H9 (cell line): Measurements from ENCODE around the gene CCDC40. TPM values are rescaled to one million over a fixed set of nuclear protein-coding genes. Genes with fewer than 3 reads are reported as not detected.

Experiments
- DNase-seq: peaks from one replicate; pipeline ENCODE4 v3.0.0-alpha.2; 2017
- H2AFZ ChIP-seq: one replicate; pipeline ENCODE4 v1.6.1; 2013; ENCODE audit warnings: mild to moderate bottlenecking, low read length, control low read depth, moderate library complexity
- H2AK5ac ChIP-seq: 2 replicates; pipeline ENCODE4 v1.6.1; 2013; ENCODE audit warnings: low read length, control low read depth, mixed read lengths; ENCODE audit not compliant: insufficient read length
- H2BK120ac ChIP-seq: one replicate; pipeline ENCODE4 v1.6.1; 2013; ENCODE audit warnings: low read depth, mild to moderate bottlenecking, low read length, control low read depth, inconsistent platforms; ENCODE audit not compliant: poor library complexity, severe bottlenecking
- H2BK12ac ChIP-seq: 2 replicates; pipeline ENCODE4 v1.6.1; 2013; ENCODE audit warnings: low read length, control low read depth, mixed read lengths, low read depth; ENCODE audit not compliant: insufficient read length
- H2BK15ac ChIP-seq: 2 replicates; pipeline ENCODE4 v1.6.1; 2013; ENCODE audit warnings: low read depth, low read length, control low read depth
- H2BK20ac ChIP-seq: one replicate; pipeline ENCODE4 v1.6.1; 2013; ENCODE audit warnings: low read depth, mild to moderate bottlenecking, low read length, control low read depth, inconsistent platforms; ENCODE audit not compliant: poor library complexity, severe bottlenecking
- H2BK5ac ChIP-seq: 2 replicates; pipeline ENCODE4 v1.6.1; 2013; ENCODE audit warnings: low read length, control low read depth, mixed read lengths; ENCODE audit not compliant: insufficient read length
- H3K14ac ChIP-seq: 2 replicates; pipeline ENCODE4 v1.6.1; 2013; ENCODE audit warnings: low read length, control low read depth; ENCODE audit not compliant: insufficient read depth
- H3K18ac ChIP-seq: 2 replicates; pipeline ENCODE4 v1.6.1; 2013; ENCODE audit warnings: low read depth, mild to moderate bottlenecking, mixed read lengths, low read length, control low read depth; ENCODE audit not compliant: insufficient read length
- H3K23ac ChIP-seq: 2 replicates; pipeline ENCODE4 v1.6.1; 2013; ENCODE audit warnings: low read length, control low read depth, mixed read lengths, low read depth; ENCODE audit not compliant: insufficient read length
- H3K23me2 ChIP-seq: 2 replicates; pipeline ENCODE4 v1.6.1; 2013; ENCODE audit warnings: low read depth, mild to moderate bottlenecking, mixed read lengths, low read length, control low read depth; ENCODE audit not compliant: insufficient read length, poor library complexity, severe bottlenecking
- H3K27ac ChIP-seq: 2 replicates; pipeline ENCODE4 v1.5.1; 2013; ENCODE audit warnings: low read length, control low read depth, mixed read lengths, low read depth; ENCODE audit not compliant: insufficient read length
- H3K27me3 ChIP-seq: 2 replicates; pipeline ENCODE4 v1.6.1; 2013; ENCODE audit warnings: low read length, control low read depth, inconsistent platforms; ENCODE audit not compliant: insufficient read depth
- H3K4ac ChIP-seq: 2 replicates; pipeline ENCODE4 v1.6.1; 2013; ENCODE audit warnings: low read depth, mild to moderate bottlenecking, control low read depth, inconsistent platforms, low read length, moderate library complexity
- H3K4me1 ChIP-seq: 2 replicates; pipeline ENCODE4 v1.6.1; 2013; ENCODE audit warnings: low read length, control low read depth, inconsistent platforms; ENCODE audit not compliant: insufficient read depth
- H3K4me2 ChIP-seq: 2 replicates; pipeline ENCODE4 v1.6.1; 2013; ENCODE audit warnings: low read length, control low read depth, mixed read lengths; ENCODE audit not compliant: insufficient read length, insufficient read depth
- H3K56ac ChIP-seq: 2 replicates; pipeline ENCODE4 v1.6.1; 2013; ENCODE audit warnings: low read depth, mild to moderate bottlenecking, mixed read lengths, low read length, control low read depth; ENCODE audit not compliant: insufficient read length
- H3K79me1 ChIP-seq: 2 replicates; pipeline ENCODE4 v1.6.1; 2013; ENCODE audit warnings: low read depth, mild to moderate bottlenecking, moderate library complexity, low read length, control low read depth, inconsistent platforms; ENCODE audit not compliant: insufficient read depth, poor library complexity, severe bottlenecking
- H3K79me2 ChIP-seq: 2 replicates; pipeline ENCODE4 v1.6.1; 2013; ENCODE audit warnings: low read length, control low read depth, inconsistent platforms; ENCODE audit not compliant: insufficient read depth
- H3K9ac ChIP-seq: 2 replicates; pipeline ENCODE4 v1.6.1; 2013; ENCODE audit warnings: low read length, control low read depth, mixed read lengths; ENCODE audit not compliant: insufficient read length; ENCODE audit errors: extremely low read depth
- H3K9me3 ChIP-seq: one replicate; pipeline ENCODE4 v1.6.1; 2013; ENCODE audit warnings: low read depth, low read length, inconsistent platforms; ENCODE audit not compliant: control insufficient read depth
- H3T11ph ChIP-seq: one replicate; pipeline ENCODE4 v1.6.1; 2013; ENCODE audit warnings: mild to moderate bottlenecking, low read length, control low read depth, inconsistent platforms
- H4K20me1 ChIP-seq: one replicate; pipeline ENCODE4 v1.6.1; 2013; ENCODE audit not compliant: control insufficient read depth, insufficient read length, insufficient read depth
- H4K5ac ChIP-seq: 2 replicates; pipeline ENCODE4 v1.6.1; 2013; ENCODE audit warnings: low read depth, mild to moderate bottlenecking, mixed read lengths, low read length, control low read depth; ENCODE audit not compliant: insufficient read length
- H4K8ac ChIP-seq: replicated peaks from 2 replicates; pipeline ENCODE4 v1.6.1; 2013; ENCODE audit warnings: low read length, control low read depth, mixed read lengths, low read depth; ENCODE audit not compliant: insufficient read length
- H4K91ac ChIP-seq: 2 replicates; pipeline ENCODE4 v1.6.1; 2013; ENCODE audit warnings: low read depth, mild to moderate bottlenecking, moderate library complexity, mixed read lengths, low read length, control low read depth; ENCODE audit not compliant: insufficient read length
- H3K27ac Mint-ChIP-seq, 3 experiments: 2 replicates in 2 of 3; 3 replicates in 1 of 3; pipeline ENCODE4 v1.8.0; 2020 to 2021; ENCODE audit warnings: mixed read lengths in 3 of 3, mild to moderate bottlenecking in 1 of 3, moderate library complexity in 1 of 3
- H3K27me3 Mint-ChIP-seq: 2 replicates; pipeline ENCODE4 v1.8.0; 2021; ENCODE audit warnings: low read depth, mild to moderate bottlenecking, moderate library complexity, mixed read lengths
- H3K36me3 Mint-ChIP-seq, 3 experiments: 2 replicates in 2 of 3; 3 replicates in 1 of 3; pipeline ENCODE4 v1.8.0; 2020 to 2021; ENCODE audit warnings: low read depth in 3 of 3, mixed read lengths in 3 of 3; ENCODE audit not compliant: insufficient read depth in 1 of 3
- H3K4me1 Mint-ChIP-seq, 2 experiments: 2 replicates each; pipeline ENCODE4 v1.8.0; 2020; ENCODE audit warnings: mixed read lengths in 2 of 2
- H3K4me3 Mint-ChIP-seq, 2 experiments: 2 replicates in 1 of 2; 3 replicates in 1 of 2; pipeline ENCODE4 v1.8.0; 2020 to 2021; ENCODE audit warnings: mild to moderate bottlenecking in 2 of 2, mixed read lengths in 2 of 2, moderate library complexity in 1 of 2
- H3K9me3 Mint-ChIP-seq, 2 experiments: 2 replicates in 1 of 2; 3 replicates in 1 of 2; pipeline ENCODE4 v1.8.0; 2020; ENCODE audit warnings: mild to moderate bottlenecking in 2 of 2, mixed read lengths in 2 of 2, moderate library complexity in 1 of 2
- WGBS: extraction: QIAGEN DNeasy Blood & Tissue Kit; methylation state at CpG from one replicate; pipeline ENCODE4 v1.1.7; 2013; ENCODE audit warnings: missing lambda C conversion rate, low lambda C conversion rate, mixed read lengths; ENCODE audit not compliant: insufficient read length; ENCODE audit errors: extremely low coverage; 5-methylcytosine and 5-hydroxymethylcytosine counted together
- total RNA-seq: library from RNA; stranded (reverse); gene quantifications from 2 replicates; pipeline ENCODE4 v1.2.1, GENCODE V29; 2021
- TF ChIP-seq, protein P1 (sequence below): fragments of 200-600 bp; sonication (generic); conservative IDR thresholded peaks from 3 replicates; pipeline ENCODE4 v1.8.0; 2021; ENCODE audit warnings: antibody characterized with exemption, mild to moderate bottlenecking

CCDC40 gene
- total RNA-seq, 1 experiment from 2014 or later, result 8.9 TPM

DNA sequence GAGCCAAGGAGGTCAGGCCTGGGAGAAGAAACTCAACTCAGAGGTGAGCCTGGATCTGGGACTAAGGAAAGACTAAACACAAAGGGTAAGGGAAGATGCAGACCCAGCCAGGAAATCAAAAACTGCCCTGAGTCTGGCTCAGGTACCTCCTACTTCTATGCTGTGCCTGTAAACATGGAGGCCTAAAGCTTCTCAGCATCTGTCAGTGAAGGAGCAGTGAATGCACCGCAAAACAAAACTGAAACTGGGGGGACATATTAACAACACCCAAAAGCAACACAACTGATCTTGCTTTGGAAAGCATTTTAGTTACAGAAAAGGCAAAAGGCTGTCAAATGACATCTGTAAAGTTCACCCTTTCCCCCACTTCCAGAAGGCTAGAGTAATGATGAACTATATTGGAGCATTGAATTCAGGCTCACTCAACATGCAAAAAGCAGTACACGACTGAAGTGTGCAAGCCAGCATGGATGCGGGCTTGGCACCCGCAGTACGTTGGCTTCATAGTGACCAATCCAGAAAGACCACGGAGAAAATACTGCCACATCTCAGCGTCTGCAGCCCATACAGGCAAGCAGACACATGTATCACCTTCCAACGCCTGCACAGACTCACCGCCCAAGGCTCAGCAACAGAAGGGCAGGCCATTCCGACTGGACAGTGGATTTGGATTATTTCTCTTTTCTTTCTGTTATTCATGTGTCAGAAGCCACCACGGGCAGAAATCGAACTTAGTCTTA is 4.6 kb upstream of the CCDC40 start:
- Mint-ChIP-seq H3K4me3 (no peak overlapping the region), H3K27ac (peak overlapping the region in 1 of 3 experiments; percentile 31; a peak in 1 of 7 replicates), H3K27me3 (no peaks in the 10 kb centered on the region), H3K9me3 (peaks cover 0 to 2% of the 10 kb centered on the region in 2 experiments; a peak in 1 of 5 replicates), H3K4me1 (peaks cover 41 to 42% of the 10 kb centered on the region in 2 experiments), H3K36me3 (peaks cover 3 to 9% (median 7%) of the 10 kb centered on the region in 3 experiments; a peak in 5 of 7 replicates)
- no peak overlapping the region for H3K23ac ChIP-seq
- no peak overlapping the region for H3K4ac ChIP-seq
- no peak overlapping the region for H2BK120ac ChIP-seq
- peaks cover 2% of the 10 kb centered on the region for H4K20me1 ChIP-seq
- peaks cover 7% of the 10 kb centered on the region for H3K79me1 ChIP-seq
- TF ChIP-seq, protein P1, sequence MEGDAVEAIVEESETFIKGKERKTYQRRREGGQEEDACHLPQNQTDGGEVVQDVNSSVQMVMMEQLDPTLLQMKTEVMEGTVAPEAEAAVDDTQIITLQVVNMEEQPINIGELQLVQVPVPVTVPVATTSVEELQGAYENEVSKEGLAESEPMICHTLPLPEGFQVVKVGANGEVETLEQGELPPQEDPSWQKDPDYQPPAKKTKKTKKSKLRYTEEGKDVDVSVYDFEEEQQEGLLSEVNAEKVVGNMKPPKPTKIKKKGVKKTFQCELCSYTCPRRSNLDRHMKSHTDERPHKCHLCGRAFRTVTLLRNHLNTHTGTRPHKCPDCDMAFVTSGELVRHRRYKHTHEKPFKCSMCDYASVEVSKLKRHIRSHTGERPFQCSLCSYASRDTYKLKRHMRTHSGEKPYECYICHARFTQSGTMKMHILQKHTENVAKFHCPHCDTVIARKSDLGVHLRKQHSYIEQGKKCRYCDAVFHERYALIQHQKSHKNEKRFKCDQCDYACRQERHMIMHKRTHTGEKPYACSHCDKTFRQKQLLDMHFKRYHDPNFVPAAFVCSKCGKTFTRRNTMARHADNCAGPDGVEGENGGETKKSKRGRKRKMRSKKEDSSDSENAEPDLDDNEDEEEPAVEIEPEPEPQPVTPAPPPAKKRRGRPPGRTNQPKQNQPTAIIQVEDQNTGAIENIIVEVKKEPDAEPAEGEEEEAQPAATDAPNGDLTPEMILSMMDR, result no peak
- no peak overlapping the region for H3K14ac ChIP-seq
- no peak overlapping the region for H4K8ac ChIP-seq
- no peak overlapping the region for H2BK5ac ChIP-seq
- peak; percentile 18 for DNase-seq
- H3K23me2 ChIP-seq, result peaks cover 12% of the 10 kb centered on the region
- H3K79me2 ChIP-seq, result peaks cover 45% of the 10 kb centered on the region; the same call in 1 of the 2 replicates
- H3T11ph ChIP-seq, result no peak overlapping the region
- no peak overlapping the region for H2AFZ ChIP-seq
- H4K91ac ChIP-seq, result no peak overlapping the region
- H3K27ac ChIP-seq, result no peak overlapping the region
- H3K4me1 ChIP-seq, result no peaks in the 10 kb centered on the region; the same call in 1 of the 2 replicates
- H2BK20ac ChIP-seq, result no peak overlapping the region
- H3K9me3 ChIP-seq, result no peaks in the 10 kb centered on the region
- no peak overlapping the region for H2BK15ac ChIP-seq
- H3K27me3 ChIP-seq, result no peaks in the 10 kb centered on the region
- H3K56ac ChIP-seq, result no peak overlapping the region
- no peak overlapping the region for H2BK12ac ChIP-seq
- H3K9ac ChIP-seq, result no peak overlapping the region
- no peak overlapping the region for H3K4me2 ChIP-seq
- no peak overlapping the region for H4K5ac ChIP-seq
- no peak overlapping the region for H2AK5ac ChIP-seq
- WGBS, result no CpG with 5 or more reads among the region's 12 CpGs
- H3K18ac ChIP-seq, result no peak overlapping the region
